ENCODE results near the gene MACROD2.

The MACROD2 gene

GRCh38 chr20:15239542-15240206, 1244.4 kb downstream of the MACROD2 start:
- no peak overlapping the region for H3K4me2 ChIP-seq (ENCODE audit: low read length)
- no peaks in the 10 kb centered on the region for H3K27me3 ChIP-seq (ENCODE audit: control insufficient read depth, insufficient read depth, low read length)
- H3K9ac ChIP-seq, result no peak overlapping the region
- no peak overlapping the region for H3K4me3 ChIP-seq (ENCODE audit: low read depth, low read length)
- H3K36me3 ChIP-seq (ENCODE audit: control insufficient read depth, insufficient read depth, low read length), result no peaks in the 10 kb centered on the region
- H3K4me1 ChIP-seq, result no peaks in the 10 kb centered on the region
- H3K79me2 ChIP-seq, result no peaks in the 10 kb centered on the region
- H3K9me3 ChIP-seq (ENCODE audit: control insufficient read depth, low read length), result no peaks in the 10 kb centered on the region
- H2AFZ ChIP-seq, result no peak overlapping the region
- H3K27ac ChIP-seq, result no peak overlapping the region
- TF ChIP-seq CTCF (IDR thresholded peaks at IDR 0.05), result no peak

GRCh38 chr20:15240801-15241200, 1245.5 kb downstream of the MACROD2 start:
- no peak overlapping the region for H3K4me3 ChIP-seq (ENCODE audit: low read depth, low read length)
- H3K27ac ChIP-seq, result no peak overlapping the region
- H3K27me3 ChIP-seq (ENCODE audit: control insufficient read depth, insufficient read depth, low read length), result no peaks in the 10 kb centered on the region
- TF ChIP-seq CTCF (IDR thresholded peaks at IDR 0.05), result no peak
- no peak overlapping the region for H3K4me2 ChIP-seq (ENCODE audit: low read length)
- no peaks in the 10 kb centered on the region for H3K36me3 ChIP-seq (ENCODE audit: control insufficient read depth, insufficient read depth, low read length)
- no peaks in the 10 kb centered on the region for H3K9me3 ChIP-seq (ENCODE audit: control insufficient read depth, low read length)
- H3K4me1 ChIP-seq, result no peaks in the 10 kb centered on the region
- H2AFZ ChIP-seq, result no peak overlapping the region
- no peaks in the 10 kb centered on the region for H3K79me2 ChIP-seq
- no peak overlapping the region for H3K9ac ChIP-seq

GRCh38 chr20:15241681-15242080, 1246.4 kb downstream of the MACROD2 start:
- Histone ChIP-seq H3K27ac (no peak overlapping the region), H3K27me3 (ENCODE audit: control insufficient read depth, insufficient read depth, low read length) (no peaks in the 10 kb centered on the region), H3K79me2 (no peaks in the 10 kb centered on the region), H3K9ac (no peak overlapping the region), H3K4me2 (ENCODE audit: low read length) (no peak overlapping the region), H3K4me3 (ENCODE audit: low read depth, low read length) (no peak overlapping the region), H3K9me3 (ENCODE audit: control insufficient read depth, low read length) (no peaks in the 10 kb centered on the region), H3K36me3 (ENCODE audit: control insufficient read depth, insufficient read depth, low read length) (no peaks in the 10 kb centered on the region), H2AFZ (no peak overlapping the region), H3K4me1 (no peaks in the 10 kb centered on the region)
- no peak for TF ChIP-seq CTCF (IDR thresholded peaks at IDR 0.05)

GRCh38 chr20:15242773-15243172, 1247.5 kb downstream of the MACROD2 start:
- Histone ChIP-seq H3K36me3 (ENCODE audit: control insufficient read depth, insufficient read depth, low read length) (no peaks in the 10 kb centered on the region), H3K27ac (no peak overlapping the region), H2AFZ (no peak overlapping the region), H3K4me3 (ENCODE audit: low read depth, low read length) (no peak overlapping the region), H3K9me3 (ENCODE audit: control insufficient read depth, low read length) (no peaks in the 10 kb centered on the region), H3K4me1 (no peaks in the 10 kb centered on the region), H3K9ac (no peak overlapping the region), H3K79me2 (no peaks in the 10 kb centered on the region), H3K4me2 (ENCODE audit: low read length) (no peak overlapping the region), H3K27me3 (ENCODE audit: control insufficient read depth, insufficient read depth, low read length) (no peaks in the 10 kb centered on the region)
- no peak for TF ChIP-seq CTCF (IDR thresholded peaks at IDR 0.05)

- H3K36me3 ChIP-seq (ENCODE audit: control insufficient read depth, insufficient read depth, low read length), result no peaks in the 10 kb centered on the region
- H3K9me3 ChIP-seq (ENCODE audit: control insufficient read depth, low read length), result no peaks in the 10 kb centered on the region
- H2AFZ ChIP-seq, result no peak overlapping the region
- H3K27ac ChIP-seq, result no peak overlapping the region
- H3K79me2 ChIP-seq, result no peaks in the 10 kb centered on the region
- no peaks in the 10 kb centered on the region for H3K4me1 ChIP-seq
- no peaks in the 10 kb centered on the region for H3K27me3 ChIP-seq (ENCODE audit: control insufficient read depth, insufficient read depth, low read length)
- no peak overlapping the region for H3K9ac ChIP-seq
- H3K4me2 ChIP-seq (ENCODE audit: low read length), result no peak overlapping the region
- no peak overlapping the region for H3K4me3 ChIP-seq (ENCODE audit: low read depth, low read length)
- no peak for TF ChIP-seq CTCF (IDR thresholded peaks at IDR 0.05)
Measured at GRCh38 chr20:15245896-15246295, 1250.6 kb downstream of the MACROD2 start.

All from parathyroid adenoma (tissue), 2 donors.